ENCODE data around the gene OR51B5.

GRCh38 chr11:5307256-5308019 lies 35.9 kb downstream of the OR51B5 start:
- TF ChIP-seq YY1 (IDR thresholded peaks at IDR 0.05; ENCODE audit: low read depth) (no peak), TAF1 (IDR thresholded peaks at IDR 0.05; ENCODE audit: borderline replicate concordance, low read depth, low read length) (no peak), CTCF (IDR thresholded peaks at IDR 0.05) (no peak), RAD21 (IDR thresholded peaks at IDR 0.05; ENCODE audit: low read length) (no peak), RXRA (IDR thresholded peaks at IDR 0.05; ENCODE audit: borderline replicate concordance, low read depth) (no peak), MEF2A (IDR thresholded peaks at IDR 0.05; ENCODE audit: borderline replicate concordance, low read depth) (no peak), NFIC (IDR thresholded peaks at IDR 0.05; ENCODE audit: borderline replicate concordance) (no peak), MXI1 (IDR thresholded peaks at IDR 0.05; ENCODE audit: low read depth, low read length) (no peak), TCF12 (IDR thresholded peaks at IDR 0.05) (no peak), JUND (IDR thresholded peaks at IDR 0.05) (no peak), POLR2AphosphoS5 (IDR thresholded peaks at IDR 0.05; ENCODE audit: low read depth, low read length) (no peak), SIN3A (IDR thresholded peaks at IDR 0.05; ENCODE audit: borderline replicate concordance, low read depth, low read length) (no peak)
- TF ChIP-seq, protein P1, sequence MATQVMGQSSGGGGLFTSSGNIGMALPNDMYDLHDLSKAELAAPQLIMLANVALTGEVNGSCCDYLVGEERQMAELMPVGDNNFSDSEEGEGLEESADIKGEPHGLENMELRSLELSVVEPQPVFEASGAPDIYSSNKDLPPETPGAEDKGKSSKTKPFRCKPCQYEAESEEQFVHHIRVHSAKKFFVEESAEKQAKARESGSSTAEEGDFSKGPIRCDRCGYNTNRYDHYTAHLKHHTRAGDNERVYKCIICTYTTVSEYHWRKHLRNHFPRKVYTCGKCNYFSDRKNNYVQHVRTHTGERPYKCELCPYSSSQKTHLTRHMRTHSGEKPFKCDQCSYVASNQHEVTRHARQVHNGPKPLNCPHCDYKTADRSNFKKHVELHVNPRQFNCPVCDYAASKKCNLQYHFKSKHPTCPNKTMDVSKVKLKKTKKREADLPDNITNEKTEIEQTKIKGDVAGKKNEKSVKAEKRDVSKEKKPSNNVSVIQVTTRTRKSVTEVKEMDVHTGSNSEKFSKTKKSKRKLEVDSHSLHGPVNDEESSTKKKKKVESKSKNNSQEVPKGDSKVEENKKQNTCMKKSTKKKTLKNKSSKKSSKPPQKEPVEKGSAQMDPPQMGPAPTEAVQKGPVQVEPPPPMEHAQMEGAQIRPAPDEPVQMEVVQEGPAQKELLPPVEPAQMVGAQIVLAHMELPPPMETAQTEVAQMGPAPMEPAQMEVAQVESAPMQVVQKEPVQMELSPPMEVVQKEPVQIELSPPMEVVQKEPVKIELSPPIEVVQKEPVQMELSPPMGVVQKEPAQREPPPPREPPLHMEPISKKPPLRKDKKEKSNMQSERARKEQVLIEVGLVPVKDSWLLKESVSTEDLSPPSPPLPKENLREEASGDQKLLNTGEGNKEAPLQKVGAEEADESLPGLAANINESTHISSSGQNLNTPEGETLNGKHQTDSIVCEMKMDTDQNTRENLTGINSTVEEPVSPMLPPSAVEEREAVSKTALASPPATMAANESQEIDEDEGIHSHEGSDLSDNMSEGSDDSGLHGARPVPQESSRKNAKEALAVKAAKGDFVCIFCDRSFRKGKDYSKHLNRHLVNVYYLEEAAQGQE (IDR thresholded peaks at IDR 0.05; ENCODE audit: low read depth, low read length), result no peak
- TF ChIP-seq, protein P2, sequence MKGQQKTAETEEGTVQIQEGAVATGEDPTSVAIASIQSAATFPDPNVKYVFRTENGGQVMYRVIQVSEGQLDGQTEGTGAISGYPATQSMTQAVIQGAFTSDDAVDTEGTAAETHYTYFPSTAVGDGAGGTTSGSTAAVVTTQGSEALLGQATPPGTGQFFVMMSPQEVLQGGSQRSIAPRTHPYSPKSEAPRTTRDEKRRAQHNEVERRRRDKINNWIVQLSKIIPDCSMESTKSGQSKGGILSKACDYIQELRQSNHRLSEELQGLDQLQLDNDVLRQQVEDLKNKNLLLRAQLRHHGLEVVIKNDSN (IDR thresholded peaks at IDR 0.05; ENCODE audit: borderline replicate concordance, low read depth), result no peak

All from SK-N-SH (cell line).